Forelimb muscle (tissue), 1 donor: ENCODE results near the gene DDA1. TPM values are rescaled to one million over a fixed set of nuclear protein-coding genes. Genes with fewer than 3 reads are reported as not detected.
"Not testable (repeated sequence)": the region's sequence is repeated elsewhere in the genome, so short reads cannot be mapped to it uniquely, and the experiment has no call there.

Source experiments
- DNase-seq: peaks from one replicate; pipeline ENCODE4 v3.0.0-alpha.2; 2013; ENCODE audit warnings: low read depth
- polyA plus RNA-seq: library from polyadenylated mRNA; unstranded; fragments of 120-200 nt; gene quantifications from one replicate; pipeline ENCODE4 v1.2.1, GENCODE V29; 2013; ENCODE audit not compliant: insufficient read length

Gene DDA1
- polyA plus RNA-seq, 1 donor: 34.8 TPM

GRCh38 chr19:17346109-17346671, 36.8 kb downstream of the DDA1 start:
- DNase-seq: no peak

GRCh38 chr19:17347361-17347760, 38.0 kb downstream of the DDA1 start:
- no peak for DNase-seq

GRCh38 chr19:17347877-17348276, 38.5 kb downstream of the DDA1 start:
- DNase-seq: no peak

GRCh38 chr19:17348700-17349099, 39.3 kb downstream of the DDA1 start:
- no peak for DNase-seq

- no peak for DNase-seq
Measured at GRCh38 chr19:17351815-17352435, 42.6 kb downstream of the DDA1 start.

- DNase-seq: no peak
Measured at GRCh38 chr19:17352608-17353280, 43.4 kb downstream of the DDA1 start.

- DNase-seq: no peak
Measured at GRCh38 chr19:17353386-17353785, 44.0 kb downstream of the DDA1 start.

GRCh38 chr19:17357078-17357666, 47.8 kb downstream of the DDA1 start:
- no peak for DNase-seq

GRCh38 chr19:17357724-17358123, 48.4 kb downstream of the DDA1 start:
- DNase-seq: no peak

- no peak for DNase-seq
Measured at GRCh38 chr19:17358395-17358794, 49.0 kb downstream of the DDA1 start.

GRCh38 chr19:17359905-17360800, 50.8 kb downstream of the DDA1 start:
- no peak for DNase-seq

- DNase-seq: not testable (repeated sequence)
Measured at GRCh38 chr19:17363852-17364605, 54.7 kb downstream of the DDA1 start.

GRCh38 chr19:17365361-17365760, 56.0 kb downstream of the DDA1 start:
- DNase-seq: no peak

- no peak for DNase-seq
Measured at GRCh38 chr19:17370026-17370587, 60.7 kb downstream of the DDA1 start.

Other genes starting within 250 kb of the DDA1 start
- 9.1 TPM for gene HAUS8, start 234.1 kb upstream of the DDA1 start, polyA plus RNA-seq
- 32.6 TPM for gene MYO9B, start 233.8 kb upstream of the DDA1 start, polyA plus RNA-seq
- 31.6 TPM for gene USE1, start 94.2 kb upstream of the DDA1 start, polyA plus RNA-seq
- gene OCEL1, start 83.3 kb upstream of the DDA1 start, polyA plus RNA-seq: 8.8 TPM
- gene NR2F6, start 63.6 kb upstream of the DDA1 start, polyA plus RNA-seq: 30.0 TPM
- gene USHBP1, start 44.8 kb upstream of the DDA1 start, polyA plus RNA-seq: 5.6 TPM
- gene BABAM1, start 42.1 kb upstream of the DDA1 start, polyA plus RNA-seq: 77.1 TPM
- gene ANKLE1, start 27.7 kb upstream of the DDA1 start, polyA plus RNA-seq: 1.8 TPM
- gene ABHD8, start 6.1 kb upstream of the DDA1 start, polyA plus RNA-seq: 7.9 TPM
- 28.3 TPM for gene MRPL34, start 3.7 kb upstream of the DDA1 start, polyA plus RNA-seq
- gene ANO8, start 25.3 kb downstream of the DDA1 start, polyA plus RNA-seq: 7.9 TPM
- gene GTPBP3, start 28.0 kb downstream of the DDA1 start, polyA plus RNA-seq: 11.9 TPM
- 40.7 TPM for gene PLVAP, start 67.8 kb downstream of the DDA1 start, polyA plus RNA-seq
- gene CCDC194, start 84.6 kb downstream of the DDA1 start, polyA plus RNA-seq: not detected
- gene BST2, start 96.1 kb downstream of the DDA1 start, polyA plus RNA-seq: 4.6 TPM
- gene MVB12A, start 110.5 kb downstream of the DDA1 start, polyA plus RNA-seq: 25.3 TPM
- 1.3 TPM for gene TMEM221, start 139.1 kb downstream of the DDA1 start, polyA plus RNA-seq
- gene NXNL1, start 151.4 kb downstream of the DDA1 start, polyA plus RNA-seq: not detected
- 18.9 TPM for gene SLC27A1, start 161.0 kb downstream of the DDA1 start, polyA plus RNA-seq
- 49.5 TPM for gene PGLS, start 202.1 kb downstream of the DDA1 start, polyA plus RNA-seq
- 67.4 TPM for gene COLGALT1, start 246.1 kb downstream of the DDA1 start, polyA plus RNA-seq